HCT116 (cell line): ENCODE results near the gene RMDN2. TPM values are rescaled to one million over a fixed set of nuclear protein-coding genes. Genes with fewer than 3 reads are reported as not detected.

ENCODE experiments used
- ATAC-seq: fragments of 200-7000 bp; cut with Tn5 transposase; 2 replicates; pipeline ENCODE4 v1.9.1; 2020; ENCODE audit warnings: mild to moderate bottlenecking, moderate library complexity
- BruUV-seq: library from RNA; stranded (reverse); fragments of 400-500 nt; replicated peaks from 2 replicates; lab custom pipeline; 2021; lab: Mats Ljungman, UMichigan
- CTCF ChIA-PET: fragments of 300-600 bp; sonication (Branson Sonifier 250); formaldehyde crosslinking; loops from one replicate; lab custom pipeline; 2021; ENCODE audit warnings: antibody characterized with exemption; lab: Charles Lee
- POLR2A ChIA-PET: fragments of 300-600, 350-600 bp; sonication (Branson Sonifier 250); formaldehyde crosslinking; loops from one replicate; lab custom pipeline; 2021; ENCODE audit warnings: antibody characterized with exemption; lab: Charles Lee
- RAD21 ChIA-PET, 2 experiments: fragments of 300-600 bp; sonication (Branson Sonifier 250); formaldehyde crosslinking; loops; one replicate each; lab custom pipeline; 2023; ENCODE audit warnings: low total read pairs in 2 of 2; ENCODE audit not compliant: uncharacterized antibody in 2 of 2, unreplicated experiment in 2 of 2, low non-redundant PET in 1 of 2; lab: Charles Lee
- DNase-seq: peaks from one replicate; pipeline ENCODE4 v3.0.0-alpha.2; 2010; ENCODE audit warnings: low read depth, low spot score
- H2AFZ ChIP-seq: fragments of 200-600 bp; shearing (Covaris generic), sonication (generic); 2 replicates; pipeline ENCODE4 v1.6.1; 2017; ENCODE audit warnings: low read depth, mixed run types, mixed read lengths, antibody characterized with exemption, low read length; ENCODE audit not compliant: poor library complexity, severe bottlenecking
- H3K27ac ChIP-seq: 2 replicates; pipeline ENCODE4 v1.5.1; 2012; ENCODE audit warnings: low read depth, low read length
- H3K27me3 ChIP-seq: fragments of 200-600 bp; sonication (generic); 2 replicates; pipeline ENCODE4 v1.6.1; 2016; ENCODE audit warnings: mixed run types, low read length, mixed read lengths; ENCODE audit not compliant: insufficient read depth
- H3K36me3 ChIP-seq, 2 experiments: fragments of 200-500 bp in 1 of 2; fragments of 200-600 bp in 1 of 2; sonication (Bioruptor generic) in 1 of 2; sonication (generic) in 1 of 2; 2 replicates each; pipeline versions ENCODE4 v1.5.1 to v1.6.1; 2014 to 2016; ENCODE audit warnings: low read length in 2 of 2, inconsistent platforms in 1 of 2, mixed read lengths in 1 of 2, mixed run types in 1 of 2; ENCODE audit not compliant: insufficient read depth in 2 of 2, control insufficient read depth in 1 of 2
- H3K4me1 ChIP-seq, 2 experiments: fragments of 200-600 bp in 1 of 2; sonication (generic) in 1 of 2; 2 replicates each; pipeline versions ENCODE4 v1.5.1 to v1.6.1; 2012 to 2017; ENCODE audit warnings: low read length in 2 of 2, inconsistent platforms in 1 of 2, mild to moderate bottlenecking in 1 of 2, mixed read lengths in 1 of 2, mixed run types in 1 of 2, moderate library complexity in 1 of 2; ENCODE audit not compliant: insufficient read depth in 2 of 2, control insufficient read depth in 1 of 2
- H3K4me2 ChIP-seq: fragments of 200-600 bp; sonication (generic); 2 replicates; pipeline ENCODE4 v1.6.1; 2017; ENCODE audit warnings: mixed run types, low read length, mixed read lengths
- H3K4me3 ChIP-seq, 2 experiments: fragments of 200-600 bp in 1 of 2; sonication (generic) in 1 of 2; replicated peaks in 1 of 2; 2 replicates each; pipeline ENCODE4 v1.5.1; 2011 to 2016; ENCODE audit warnings: low read length in 2 of 2, control low read depth in 1 of 2, low read depth in 1 of 2, mild to moderate bottlenecking in 1 of 2, mixed read lengths in 1 of 2, mixed run types in 1 of 2
- H3K79me2 ChIP-seq: fragments of 200-600 bp; sonication (generic); 2 replicates; pipeline ENCODE4 v1.6.1; 2017; ENCODE audit warnings: mild to moderate bottlenecking, mixed run types, low read length, moderate library complexity, mixed read lengths; ENCODE audit not compliant: insufficient read depth
- H3K9ac ChIP-seq: fragments of 200-600 bp; sonication (generic); 2 replicates; pipeline ENCODE4 v1.6.1; 2016; ENCODE audit warnings: low read length, mixed read lengths
- H3K9me2 ChIP-seq: fragments of 200-600 bp; sonication (generic), shearing (Covaris generic); 2 replicates; pipeline ENCODE4 v1.6.1; 2017; ENCODE audit warnings: mixed run types, mild to moderate bottlenecking, moderate library complexity; ENCODE audit not compliant: insufficient read depth
- H3K9me3 ChIP-seq, 2 experiments: fragments of 200-500 bp in 1 of 2; fragments of 200-600 bp in 1 of 2; sonication (Bioruptor generic) in 1 of 2; sonication (generic) in 1 of 2; 2 replicates each; pipeline ENCODE4 v1.6.1; 2014 to 2017; ENCODE audit warnings: low read length in 2 of 2, mixed read lengths in 2 of 2, inconsistent platforms in 1 of 2, low read depth in 1 of 2, mild to moderate bottlenecking in 1 of 2, mixed run types in 1 of 2, moderate library complexity in 1 of 2; ENCODE audit not compliant: control insufficient read depth in 1 of 2, insufficient read depth in 1 of 2
- H4K20me1 ChIP-seq: fragments of 200-600 bp; sonication (generic), shearing (Covaris generic); 2 replicates; pipeline ENCODE4 v1.6.1; 2017; ENCODE audit warnings: mixed run types, mild to moderate bottlenecking, moderate library complexity; ENCODE audit not compliant: insufficient read depth
- CBX3 ChIP-seq: IDR thresholded peaks from 2 replicates; pipeline ENCODE4 v1.6.1; 2012; ENCODE audit warnings: low read depth
- CEBPB ChIP-seq: IDR thresholded peaks from 2 replicates; pipeline ENCODE4 v1.6.1; 2012; ENCODE audit warnings: low read depth
- ELF1 ChIP-seq: IDR thresholded peaks from 2 replicates; pipeline ENCODE4 v1.6.1; 2012; ENCODE audit warnings: low read depth, borderline replicate concordance
- POLR2AphosphoS5 ChIP-seq: IDR thresholded peaks from 2 replicates; pipeline ENCODE4 v1.6.1; 2011; ENCODE audit warnings: mild to moderate bottlenecking, low read depth, low read length, moderate library complexity
- RAD21 ChIP-seq: IDR thresholded peaks from 2 replicates; pipeline ENCODE4 v1.6.1; 2012; ENCODE audit warnings: low read depth, mild to moderate bottlenecking
- SP1 ChIP-seq: IDR thresholded peaks from 2 replicates; pipeline ENCODE4 v1.6.1; 2012; ENCODE audit warnings: low read depth
- TCF7L2 ChIP-seq: IDR thresholded peaks from 2 replicates; pipeline ENCODE4 v1.7.0; 2011; ENCODE audit warnings: borderline replicate concordance, inconsistent platforms; ENCODE audit not compliant: insufficient read depth, insufficient read length; ENCODE audit errors: extremely low read depth
- ZFX ChIP-seq: fragments of 450-650 bp; IDR thresholded peaks from 2 replicates; pipeline ENCODE4 v1.6.1; 2017
- intact Hi-C: fragments of 100-400 bp; cut with micrococcal nuclease; formaldehyde crosslinking; loops from 2 replicates; pipeline ENCODE4 v1.10.0; 2022
- total RNA-seq: library from RNA; stranded (reverse); gene quantifications from one replicate; pipeline ENCODE4 v1.2.1, GENCODE V29; 2021; ENCODE audit not compliant: unreplicated experiment
- TF ChIP-seq, protein P1 (sequence below), 3 experiments: fragments of 200-600 bp in 1 of 3; sonication (generic) in 1 of 3; IDR thresholded peaks in 2 of 3; conservative IDR thresholded peaks in 1 of 3; 2 replicates each; pipeline ENCODE4 v1.5.1; 2012 to 2017; ENCODE audit warnings: low read depth in 2 of 3, low read length in 2 of 3, antibody characterized with exemption in 1 of 3, borderline replicate concordance in 1 of 3, control low read depth in 1 of 3, mild to moderate bottlenecking in 1 of 3, mixed read lengths in 1 of 3, mixed run types in 1 of 3, moderate library complexity in 1 of 3; ENCODE audit not compliant: insufficient read depth in 1 of 3
- TF ChIP-seq, protein P2 (sequence below): IDR thresholded peaks from 2 replicates; pipeline ENCODE4 v1.6.1; 2012

The RMDN2 gene
- total RNA-seq, 1 experiment from 2014 or later = 4.5 TPM

DNA sequence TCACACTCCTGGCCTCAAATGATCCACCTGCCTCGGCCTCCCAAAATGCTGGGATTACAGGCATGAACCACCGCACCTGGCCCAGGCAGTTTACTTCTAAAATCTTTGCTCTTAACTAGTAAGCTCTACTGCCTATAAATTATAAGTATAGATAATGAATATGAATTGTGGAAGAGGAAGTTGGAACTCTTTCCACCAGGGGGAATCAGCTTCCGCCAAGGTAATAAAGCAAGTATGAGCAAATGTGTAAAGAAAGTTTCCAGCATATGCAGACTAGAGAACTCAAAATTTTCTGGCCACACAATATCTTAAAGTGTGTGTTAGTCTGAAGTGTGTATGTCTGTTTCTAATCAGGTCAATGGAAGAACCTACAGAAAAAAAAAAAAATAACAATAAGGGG, 68.1 kb downstream of the RMDN2 start:
- H3K4me3 ChIP-seq = no peak overlapping the region
- H3K9me3 ChIP-seq = no peaks in the 10 kb centered on the region
- H4K20me1 ChIP-seq = no peaks in the 10 kb centered on the region
- no peak for TF ChIP-seq SP1
- 0 out of 2 replicates have a peak, but pooled peaks have one; percentile 12 for TF ChIP-seq CEBPB
- TF ChIP-seq, protein P1, sequence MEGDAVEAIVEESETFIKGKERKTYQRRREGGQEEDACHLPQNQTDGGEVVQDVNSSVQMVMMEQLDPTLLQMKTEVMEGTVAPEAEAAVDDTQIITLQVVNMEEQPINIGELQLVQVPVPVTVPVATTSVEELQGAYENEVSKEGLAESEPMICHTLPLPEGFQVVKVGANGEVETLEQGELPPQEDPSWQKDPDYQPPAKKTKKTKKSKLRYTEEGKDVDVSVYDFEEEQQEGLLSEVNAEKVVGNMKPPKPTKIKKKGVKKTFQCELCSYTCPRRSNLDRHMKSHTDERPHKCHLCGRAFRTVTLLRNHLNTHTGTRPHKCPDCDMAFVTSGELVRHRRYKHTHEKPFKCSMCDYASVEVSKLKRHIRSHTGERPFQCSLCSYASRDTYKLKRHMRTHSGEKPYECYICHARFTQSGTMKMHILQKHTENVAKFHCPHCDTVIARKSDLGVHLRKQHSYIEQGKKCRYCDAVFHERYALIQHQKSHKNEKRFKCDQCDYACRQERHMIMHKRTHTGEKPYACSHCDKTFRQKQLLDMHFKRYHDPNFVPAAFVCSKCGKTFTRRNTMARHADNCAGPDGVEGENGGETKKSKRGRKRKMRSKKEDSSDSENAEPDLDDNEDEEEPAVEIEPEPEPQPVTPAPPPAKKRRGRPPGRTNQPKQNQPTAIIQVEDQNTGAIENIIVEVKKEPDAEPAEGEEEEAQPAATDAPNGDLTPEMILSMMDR (IDR thresholded peaks at IDR 0.05 in 2 of 3, conservative IDR thresholded peaks at IDR 0.05 in 1 of 3; ENCODE audit: borderline replicate concordance in 1 of 3, insufficient read depth in 1 of 3, low read depth in 2 of 3, low read length in 2 of 3) = peak; percentile 36 to 37 (median 36); a peak in 4 of 6 replicates
- TF ChIP-seq RAD21 = peak; percentile 44
- TF ChIP-seq POLR2AphosphoS5 = no peak
- TF ChIP-seq, protein P2, sequence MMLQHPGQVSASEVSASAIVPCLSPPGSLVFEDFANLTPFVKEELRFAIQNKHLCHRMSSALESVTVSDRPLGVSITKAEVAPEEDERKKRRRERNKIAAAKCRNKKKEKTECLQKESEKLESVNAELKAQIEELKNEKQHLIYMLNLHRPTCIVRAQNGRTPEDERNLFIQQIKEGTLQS = no peak
- H3K27me3 ChIP-seq = no peaks in the 10 kb centered on the region
- POLR2A ChIA-PET = interaction anchor here (0.6 kb wide), 1 partner anchor 9 kb away, joined by 3 read pairs; no protein-coding TSS in a partner anchor
- CTCF ChIA-PET = interaction anchor here (1.6 to 4.8 kb wide), 4 partner anchors 11 to 281 kb away, joined by 6 to 26 read pairs (median 9); partner anchors contain the start of gene CYP1B1
- no peak overlapping the region for H3K9ac ChIP-seq
- no peak overlapping the region for H2AFZ ChIP-seq
- RAD21 ChIA-PET = no interaction called here
- no peaks in the 10 kb centered on the region for H3K79me2 ChIP-seq
- H3K9me2 ChIP-seq = no peaks in the 10 kb centered on the region
- H3K36me3 ChIP-seq = no peaks in the 10 kb centered on the region
- no peak overlapping the region for H3K4me2 ChIP-seq
- no peaks in the 10 kb centered on the region for H3K4me1 ChIP-seq
- intact Hi-C loops = loop anchor here (1.0 kb wide), 1 partner anchor 122 kb away; no protein-coding TSS in a partner anchor
- 0 out of 2 replicates have a peak, but pooled peaks have one; percentile 32 for ATAC-seq
- no peak for DNase-seq
- no TSS peak for BruUV-seq
- H3K27ac ChIP-seq = no peak overlapping the region

DNA sequence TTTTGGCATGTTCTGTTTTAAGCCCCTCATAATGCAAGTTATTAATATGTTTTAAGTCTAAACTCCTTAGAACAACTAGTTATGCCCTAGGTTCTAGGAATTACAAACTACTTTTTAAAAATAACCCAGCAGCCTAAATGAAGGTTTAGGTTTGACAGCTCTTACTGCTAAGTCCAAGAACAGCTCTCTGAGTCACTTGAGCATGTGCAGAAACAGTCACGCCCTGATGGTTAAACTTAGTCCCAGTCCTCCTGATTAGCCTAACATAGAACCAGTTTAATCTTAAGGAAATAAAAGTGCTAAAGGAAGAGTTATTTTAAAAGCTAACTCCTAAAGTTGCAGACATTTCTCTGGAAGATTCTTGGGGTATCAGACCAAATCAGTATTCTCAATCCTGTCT, 72.5 kb downstream of the RMDN2 start:
- Histone ChIP-seq H3K27ac (no peak overlapping the region), H3K79me2 (no peaks in the 10 kb centered on the region), H3K36me3 (no peaks in the 10 kb centered on the region), H4K20me1 (no peaks in the 10 kb centered on the region), H3K4me2 (no peak overlapping the region), H3K9ac (no peak overlapping the region), H3K4me3 (no peak overlapping the region), H3K4me1 (no peaks in the 10 kb centered on the region), H3K27me3 (no peaks in the 10 kb centered on the region), H3K9me2 (no peaks in the 10 kb centered on the region), H3K9me3 (no peaks in the 10 kb centered on the region), H2AFZ (no peak overlapping the region)
- intact Hi-C loops = no loop called here
- RAD21 ChIA-PET = no interaction called here
- DNase-seq (no peak), ATAC-seq (no peak)
- TF ChIP-seq TCF7L2 = no peak
- TF ChIP-seq ELF1 = no peak
- TF ChIP-seq SP1 = no peak
- TF ChIP-seq CBX3 = no peak
- TF ChIP-seq ZFX = no peak
- BruUV-seq = no TSS peak
- POLR2A ChIA-PET = no interaction called here
- CTCF ChIA-PET = no interaction called here
